Right lobe of liver (tissue), 4 donors: ENCODE measurements around the gene KRTAP19-5.

Source experiments
- POLR2A ChIP-seq: fragments of 450-650 bp; IDR thresholded peaks from one replicate; pipeline ENCODE4 v1.6.1; 2017; ENCODE audit warnings: antibody characterized with exemption, mild to moderate bottlenecking
- TF ChIP-seq, protein P1 (sequence below), 4 donors: fragments of 200-600 bp in 3 of 4; fragments of 450-650 bp in 1 of 4; IDR thresholded peaks; one replicate each; pipeline versions ENCODE4 v1.5.1 to v1.8.0; 2016 to 2022; ENCODE audit warnings: antibody characterized with exemption in 4 of 4, mild to moderate bottlenecking in 2 of 4
- donor health status: DM: no; HTN: no; CAD: no.
- donor health status: DM: no; HTN: no; CAD: no.
- donor health status: DM: no; HTN: yes; CAD: no.

DNA sequence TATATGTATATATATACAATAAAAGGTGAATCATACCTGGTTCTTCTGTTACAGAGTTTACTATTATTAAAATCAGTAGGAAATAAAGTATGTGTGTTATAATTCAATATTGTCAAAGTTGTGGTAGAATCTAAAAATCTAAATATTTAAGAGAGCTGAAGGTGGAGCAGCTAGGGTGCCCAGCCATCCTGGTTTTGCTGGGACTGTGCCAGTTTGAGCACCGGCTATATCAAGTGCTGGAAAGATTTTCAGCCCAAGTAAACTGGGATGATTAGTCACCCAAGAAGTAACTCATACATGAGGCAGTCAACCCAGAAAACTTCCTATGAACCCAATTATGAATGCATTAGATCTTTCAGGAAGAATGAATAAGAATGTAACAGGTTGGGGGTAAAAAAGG is 16.9 kb upstream of the KRTAP19-5 start:
- TF ChIP-seq, protein P1, sequence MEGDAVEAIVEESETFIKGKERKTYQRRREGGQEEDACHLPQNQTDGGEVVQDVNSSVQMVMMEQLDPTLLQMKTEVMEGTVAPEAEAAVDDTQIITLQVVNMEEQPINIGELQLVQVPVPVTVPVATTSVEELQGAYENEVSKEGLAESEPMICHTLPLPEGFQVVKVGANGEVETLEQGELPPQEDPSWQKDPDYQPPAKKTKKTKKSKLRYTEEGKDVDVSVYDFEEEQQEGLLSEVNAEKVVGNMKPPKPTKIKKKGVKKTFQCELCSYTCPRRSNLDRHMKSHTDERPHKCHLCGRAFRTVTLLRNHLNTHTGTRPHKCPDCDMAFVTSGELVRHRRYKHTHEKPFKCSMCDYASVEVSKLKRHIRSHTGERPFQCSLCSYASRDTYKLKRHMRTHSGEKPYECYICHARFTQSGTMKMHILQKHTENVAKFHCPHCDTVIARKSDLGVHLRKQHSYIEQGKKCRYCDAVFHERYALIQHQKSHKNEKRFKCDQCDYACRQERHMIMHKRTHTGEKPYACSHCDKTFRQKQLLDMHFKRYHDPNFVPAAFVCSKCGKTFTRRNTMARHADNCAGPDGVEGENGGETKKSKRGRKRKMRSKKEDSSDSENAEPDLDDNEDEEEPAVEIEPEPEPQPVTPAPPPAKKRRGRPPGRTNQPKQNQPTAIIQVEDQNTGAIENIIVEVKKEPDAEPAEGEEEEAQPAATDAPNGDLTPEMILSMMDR (IDR thresholded peaks at IDR 0.05): no peak
- TF ChIP-seq POLR2A: no peak
